Mesenchymal stem cell (in vitro differentiated cells and primary cell): Measurements from ENCODE around the gene PLAC1.
A peak's percentile ranks its signal among the peaks of the same experiment; 100 is the strongest.

Source experiments
- DNase-seq: peaks from one replicate; pipeline ENCODE4 v3.0.0-alpha.2; 2013
- H2AFZ ChIP-seq: one replicate; pipeline ENCODE4 v1.6.1; 2013; ENCODE audit warnings: low read depth, mild to moderate bottlenecking, control low read depth, inconsistent platforms, low read length, moderate library complexity
- H2AK5ac ChIP-seq: 2 replicates; pipeline ENCODE4 v1.6.1; 2013; ENCODE audit warnings: low read length, moderate library complexity, mild to moderate bottlenecking, inconsistent platforms; ENCODE audit not compliant: severe bottlenecking
- H2BK120ac ChIP-seq: one replicate; pipeline ENCODE4 v1.6.1; 2013; ENCODE audit warnings: low read depth, mild to moderate bottlenecking, inconsistent platforms, low read length, moderate library complexity
- H2BK12ac ChIP-seq, 2 experiments: one replicate each; pipeline ENCODE4 v1.6.1; 2013; ENCODE audit warnings: inconsistent platforms in 2 of 2, low read length in 2 of 2, mild to moderate bottlenecking in 2 of 2, moderate library complexity in 2 of 2, control low read depth in 1 of 2
- H2BK15ac ChIP-seq: one replicate; pipeline ENCODE4 v1.6.1; 2013; ENCODE audit warnings: mild to moderate bottlenecking, low read depth, inconsistent platforms; ENCODE audit not compliant: poor library complexity, severe bottlenecking
- H2BK5ac ChIP-seq: 2 replicates; pipeline ENCODE4 v1.6.1; 2013; ENCODE audit warnings: low read depth, mild to moderate bottlenecking, low read length, control low read depth, inconsistent platforms; ENCODE audit not compliant: poor library complexity, severe bottlenecking
- H3K14ac ChIP-seq, 2 experiments: one replicate each; pipeline ENCODE4 v1.6.1; 2013; ENCODE audit warnings: inconsistent platforms in 2 of 2, low read length in 2 of 2, control low read depth in 1 of 2, mild to moderate bottlenecking in 1 of 2, moderate library complexity in 1 of 2
- H3K18ac ChIP-seq, 2 experiments: one replicate each; pipeline ENCODE4 v1.6.1; 2013; ENCODE audit warnings: inconsistent platforms in 2 of 2, low read length in 2 of 2, control low read depth in 1 of 2, low read depth in 1 of 2, mild to moderate bottlenecking in 1 of 2
- H3K23ac ChIP-seq, 2 experiments: one replicate each; pipeline ENCODE4 v1.6.1; 2013; ENCODE audit warnings: inconsistent platforms in 2 of 2, low read length in 2 of 2, mild to moderate bottlenecking in 2 of 2, moderate library complexity in 2 of 2, control low read depth in 1 of 2
- H3K27ac ChIP-seq: 2 replicates; pipeline ENCODE4 v1.5.1; 2013; ENCODE audit warnings: mild to moderate bottlenecking, moderate library complexity, low read length, control low read depth, inconsistent platforms; ENCODE audit not compliant: poor library complexity, severe bottlenecking
- H3K27me3 ChIP-seq, 2 experiments: 2 replicates each; pipeline versions ENCODE4 v1.6.1 to v1.7.0; 2013; ENCODE audit warnings: low read length in 2 of 2, mild to moderate bottlenecking in 2 of 2, moderate library complexity in 2 of 2, control low read depth in 1 of 2, inconsistent platforms in 1 of 2; ENCODE audit not compliant: control insufficient read depth in 1 of 2, insufficient read depth in 1 of 2
- H3K36me3 ChIP-seq, 2 experiments: 2 replicates each; pipeline versions ENCODE4 v1.6.1 to v1.7.0; 2013; ENCODE audit warnings: low read length in 2 of 2, control low read depth in 1 of 2, inconsistent platforms in 1 of 2, low read depth in 1 of 2, mild to moderate bottlenecking in 1 of 2; ENCODE audit not compliant: insufficient read depth in 2 of 2, control insufficient read depth in 1 of 2
- H3K4ac ChIP-seq, 2 experiments: one replicate each; pipeline ENCODE4 v1.6.1; 2013; ENCODE audit warnings: inconsistent platforms in 2 of 2, low read length in 2 of 2, mild to moderate bottlenecking in 2 of 2, moderate library complexity in 2 of 2, control low read depth in 1 of 2, low read depth in 1 of 2
- H3K4me1 ChIP-seq: 2 replicates; pipeline ENCODE4 v1.6.1; 2013; ENCODE audit warnings: low read depth, low read length, control low read depth; ENCODE audit not compliant: control insufficient read depth, insufficient read depth
- H3K4me2 ChIP-seq: 2 replicates; pipeline ENCODE4 v1.6.1; 2013; ENCODE audit warnings: low read length, mild to moderate bottlenecking, inconsistent platforms; ENCODE audit not compliant: poor library complexity, severe bottlenecking
- H3K4me3 ChIP-seq, 2 experiments: 2 replicates each; pipeline versions ENCODE4 v1.5.1 to v1.7.0; 2013; ENCODE audit warnings: low read length in 2 of 2, mild to moderate bottlenecking in 2 of 2, control low read depth in 1 of 2, low read depth in 1 of 2; ENCODE audit not compliant: insufficient read depth in 1 of 2
- H3K79me1 ChIP-seq: replicated peaks from 2 replicates; pipeline ENCODE4 v1.6.1; 2013; ENCODE audit warnings: mild to moderate bottlenecking, control low read depth, low read length, inconsistent platforms; ENCODE audit not compliant: poor library complexity, severe bottlenecking
- H3K9ac ChIP-seq: 2 replicates; pipeline ENCODE4 v1.7.0; 2013; ENCODE audit warnings: mild to moderate bottlenecking, low read length, moderate library complexity
- H3K9me3 ChIP-seq: 2 replicates; pipeline ENCODE4 v1.7.0; 2013; ENCODE audit warnings: mild to moderate bottlenecking, low read length; ENCODE audit not compliant: control insufficient read depth
- H4K8ac ChIP-seq: one replicate; pipeline ENCODE4 v1.6.1; 2013; ENCODE audit warnings: inconsistent platforms, mild to moderate bottlenecking, low read length, moderate library complexity
- H4K91ac ChIP-seq: one replicate; pipeline ENCODE4 v1.6.1; 2013; ENCODE audit warnings: mild to moderate bottlenecking, low read length, inconsistent platforms
- WGBS: methylation state at CpG from one replicate; pipeline ENCODE4 v1.1.7; 2013; ENCODE audit warnings: mixed read lengths; 5-methylcytosine and 5-hydroxymethylcytosine counted together

The PLAC1 gene

GRCh38 chrX:134628663-134629062, 29.6 kb downstream of the PLAC1 start:
- Histone ChIP-seq H3K79me1 (no peaks in the 10 kb centered on the region), H3K27ac (no peak overlapping the region), H2BK15ac (no peak overlapping the region), H3K4me3 (no peak overlapping the region), H3K18ac (no peak overlapping the region), H2BK12ac (no peak overlapping the region), H2BK120ac (no peak overlapping the region), H2AK5ac (no peak overlapping the region), H3K9me3 (no peaks in the 10 kb centered on the region), H4K91ac (no peak overlapping the region), H3K14ac (no peak overlapping the region), H3K9ac (no peak overlapping the region), H3K4ac (no peak overlapping the region), H3K23ac (no peak overlapping the region), H3K4me1 (peaks cover 3% of the 10 kb centered on the region), H2AFZ (no peak overlapping the region), H3K36me3 (no peaks in the 10 kb centered on the region), H3K4me2 (no peak overlapping the region), H4K8ac (no peak overlapping the region), H3K27me3 (no peaks in the 10 kb centered on the region), H2BK5ac (no peak overlapping the region)
- DNase-seq: no peak
- WGBS: 100% methylated on average over 1 of the region's 1 CpG

GRCh38 chrX:134626434-134626833, 31.8 kb downstream of the PLAC1 start:
- Histone ChIP-seq H3K14ac (no peak overlapping the region), H3K4me1 (peaks cover 10% of the 10 kb centered on the region), H3K4me3 (no peak overlapping the region), H4K8ac (no peak overlapping the region), H2BK15ac (no peak overlapping the region), H3K9me3 (no peaks in the 10 kb centered on the region), H3K9ac (no peak overlapping the region), H3K36me3 (no peaks in the 10 kb centered on the region), H3K18ac (no peak overlapping the region), H3K27ac (no peak overlapping the region), H4K91ac (no peak overlapping the region), H3K4me2 (no peak overlapping the region), H2BK12ac (no peak overlapping the region), H3K23ac (no peak overlapping the region), H2BK120ac (no peak overlapping the region), H2AFZ (no peak overlapping the region), H3K27me3 (no peaks in the 10 kb centered on the region), H2AK5ac (no peak overlapping the region), H3K79me1 (no peaks in the 10 kb centered on the region), H3K4ac (no peak overlapping the region), H2BK5ac (no peak overlapping the region)
- DNase-seq: no peak

- Histone ChIP-seq H3K23ac (no peak overlapping the region), H2BK12ac (peak overlapping the region; percentile 23 to 31), H3K27me3 (no peaks in the 10 kb centered on the region), H3K4me3 (peak overlapping the region in 1 of 2 experiments; percentile 19), H3K36me3 (no peaks in the 10 kb centered on the region), H3K27ac (no peak overlapping the region), H3K9me3 (no peaks in the 10 kb centered on the region), H4K8ac (no peak overlapping the region), H3K4me2 (no peak overlapping the region), H2AFZ (no peak overlapping the region), H3K4ac (no peak overlapping the region), H3K9ac (peak overlapping the region; percentile 56), H3K18ac (peak overlapping the region in 1 of 2 experiments; percentile 54), H2BK15ac (peak overlapping the region; percentile 23), H3K79me1 (no peaks in the 10 kb centered on the region), H2AK5ac (no peak overlapping the region), H3K4me1 (peaks cover 7% of the 10 kb centered on the region), H3K14ac (no peak overlapping the region), H4K91ac (peak overlapping the region; percentile 50), H2BK120ac (no peak overlapping the region), H2BK5ac (no peak overlapping the region)
- 89% methylated on average over 3 of the region's 3 CpGs for WGBS
- no peak for DNase-seq
Observed at GRCh38 chrX:134625315-134625718, 33.0 kb downstream of the PLAC1 start.

GRCh38 chrX:134624046-134624430, 34.2 kb downstream of the PLAC1 start:
- H2AK5ac ChIP-seq: no peak overlapping the region
- H3K79me1 ChIP-seq: no peaks in the 10 kb centered on the region

More at GRCh38 chrX:134624046-134624430, 34.2 kb downstream of the PLAC1 start:
- no peak overlapping the region for H3K4me3 ChIP-seq
- H3K9me3 ChIP-seq: no peaks in the 10 kb centered on the region
- no peak overlapping the region for H3K4ac ChIP-seq
- H3K23ac ChIP-seq: no peak overlapping the region
- H2BK15ac ChIP-seq: no peak overlapping the region
- no peak overlapping the region for H3K14ac ChIP-seq
- H3K27ac ChIP-seq: no peak overlapping the region
- H2AFZ ChIP-seq: no peak overlapping the region
- H3K9ac ChIP-seq: no peak overlapping the region
- no peak overlapping the region for H4K8ac ChIP-seq
- no peak overlapping the region for H3K4me2 ChIP-seq
- 20% methylated on average over 2 of the region's 3 CpGs for WGBS
- no peak overlapping the region for H2BK120ac ChIP-seq
- H2BK5ac ChIP-seq: no peak overlapping the region
- H3K4me1 ChIP-seq: peaks cover 7% of the 10 kb centered on the region
- H3K36me3 ChIP-seq: no peaks in the 10 kb centered on the region
- no peak for DNase-seq
- H3K18ac ChIP-seq: no peak overlapping the region
- H2BK12ac ChIP-seq: no peak overlapping the region
- H3K27me3 ChIP-seq: peaks cover 0 to under 1% of the 10 kb centered on the region in 2 experiments
- no peak overlapping the region for H4K91ac ChIP-seq
